Mucosa of gallbladder (tissue), 1 donor: ENCODE results near the gene TPO. TPM values are rescaled to one million over a fixed set of nuclear protein-coding genes. Genes with fewer than 3 reads are reported as not detected.
A peak's percentile ranks its signal among the peaks of the same experiment; 100 is the strongest.
"Not testable (repeated sequence)": the region's sequence is repeated elsewhere in the genome, so short reads cannot be mapped to it uniquely, and the experiment has no call there.

Source experiments
- DNase-seq: peaks from one replicate; pipeline ENCODE4 v3.0.0-alpha.2; 2020; ENCODE audit warnings: low spot score
- total RNA-seq: library from RNA; stranded (reverse); gene quantifications from one replicate; pipeline ENCODE4 v1.2.1, GENCODE V29; 2021
- donor health status: DM: no; HTN: no; CAD: no.

The TPO gene
- total RNA-seq, 1 donor from 2014 or later, result 0.75 TPM

DNA sequence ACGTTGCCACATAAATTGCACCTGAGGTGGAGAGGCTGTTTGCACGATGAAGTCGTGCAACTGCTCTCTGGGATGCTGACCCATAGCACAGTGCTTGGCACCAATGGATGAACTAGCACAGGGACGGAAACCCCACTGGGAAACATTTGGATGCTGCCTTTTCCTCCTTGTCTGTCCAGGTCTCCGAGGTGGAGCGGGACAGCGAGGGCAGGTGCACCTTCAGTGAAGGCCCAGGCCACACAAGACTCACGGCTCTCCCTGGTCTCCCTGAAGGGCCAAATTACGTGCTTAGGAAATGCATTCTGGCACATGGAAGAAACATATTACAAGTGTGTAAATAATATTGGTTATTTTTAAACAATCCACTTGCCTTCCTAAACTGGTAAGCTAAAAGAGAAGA, 70.3 kb downstream of the TPO start:
- no peak for DNase-seq

DNA sequence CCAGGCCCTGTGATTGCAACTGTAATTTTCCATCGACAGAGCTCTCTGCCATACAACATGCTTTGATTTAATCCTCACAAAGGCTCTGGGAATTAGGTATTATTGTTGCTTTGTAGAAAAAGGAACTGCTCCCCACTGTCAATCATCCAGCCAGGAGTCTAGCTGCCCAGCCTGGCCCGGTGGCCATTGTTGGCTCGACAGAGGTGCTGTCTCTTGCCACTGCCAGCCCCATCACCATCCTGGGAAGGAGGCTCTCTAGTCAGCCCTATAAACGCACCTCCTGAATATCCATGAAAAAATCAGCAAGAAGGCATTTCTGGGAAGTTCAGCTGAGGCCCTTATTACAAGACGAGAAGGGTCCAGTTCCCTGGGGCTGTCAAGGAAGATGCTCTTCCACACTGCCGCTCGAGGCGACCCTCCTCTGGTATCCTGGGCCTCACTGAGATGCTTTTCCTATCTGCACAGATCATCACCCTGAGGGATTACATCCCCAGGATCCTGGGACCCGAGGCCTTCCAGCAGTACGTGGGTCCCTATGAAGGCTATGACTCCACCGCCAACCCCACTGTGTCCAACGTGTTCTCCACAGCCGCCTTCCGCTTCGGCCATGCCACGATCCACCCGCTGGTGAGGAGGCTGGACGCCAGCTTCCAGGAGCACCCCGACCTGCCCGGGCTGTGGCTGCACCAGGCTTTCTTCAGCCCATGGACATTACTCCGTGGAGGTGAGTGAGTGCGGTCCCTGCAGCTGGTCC, 71.0 kb downstream of the TPO start:
- DNase-seq, result no peak

DNA sequence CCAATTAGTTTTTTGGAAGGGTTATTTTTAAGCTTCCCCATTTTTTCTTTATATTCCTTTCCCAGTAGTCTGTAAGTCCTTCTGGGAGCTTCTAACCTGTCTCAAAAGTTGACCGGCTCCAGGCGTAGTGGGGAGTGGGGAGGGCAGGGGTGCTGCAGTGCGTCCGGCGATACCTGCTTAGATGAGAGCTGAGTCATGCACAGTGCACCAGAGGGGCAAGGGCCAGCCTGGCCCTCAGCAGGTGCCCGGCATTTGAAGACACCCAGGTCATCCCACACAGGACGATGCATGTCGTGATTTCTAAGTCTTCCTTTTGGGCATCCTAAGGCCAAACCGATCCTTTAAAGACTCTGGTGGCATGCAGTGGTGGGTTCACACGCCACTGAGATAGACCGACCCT, 73.4 kb downstream of the TPO start:
- no peak for DNase-seq

DNA sequence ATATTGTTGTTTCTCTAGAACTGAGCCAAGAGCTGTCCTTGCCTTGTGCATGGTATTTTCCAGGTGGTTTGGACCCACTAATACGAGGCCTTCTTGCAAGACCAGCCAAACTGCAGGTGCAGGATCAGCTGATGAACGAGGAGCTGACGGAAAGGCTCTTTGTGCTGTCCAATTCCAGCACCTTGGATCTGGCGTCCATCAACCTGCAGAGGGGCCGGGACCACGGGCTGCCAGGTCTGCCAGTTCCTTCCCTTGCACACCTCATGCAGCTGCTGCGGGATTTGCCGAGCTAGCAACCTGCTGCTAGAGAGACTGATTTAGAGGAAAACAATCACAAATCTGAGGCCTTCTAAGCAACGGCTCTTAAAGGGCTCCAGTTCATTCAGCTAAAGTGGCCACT, 74.5 kb downstream of the TPO start:
- DNase-seq, result no peak

DNA sequence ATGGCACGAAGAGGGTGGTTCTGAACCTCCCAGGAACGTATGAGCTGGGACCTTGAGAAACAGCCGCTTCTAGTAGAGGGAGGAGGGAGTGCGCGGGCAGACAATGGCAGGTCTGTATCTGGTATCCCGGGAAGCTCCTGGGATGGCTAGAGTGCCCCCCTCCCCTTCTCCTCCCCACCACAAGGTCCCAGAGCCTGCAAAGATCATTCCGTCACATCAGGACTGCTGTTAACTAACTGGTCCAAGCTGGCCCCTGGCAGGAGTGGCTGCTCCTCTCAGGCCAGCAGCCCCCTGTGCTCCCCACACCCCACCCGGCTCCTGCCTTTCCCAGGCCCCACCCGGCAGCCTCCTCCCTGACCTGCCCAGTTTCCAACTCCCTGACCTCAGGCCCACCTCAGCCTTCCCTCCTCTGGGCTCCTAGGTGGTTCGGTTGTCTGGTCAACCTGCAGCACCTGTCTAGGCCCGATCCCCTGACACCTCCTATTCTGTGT, 75.0 kb downstream of the TPO start:
- DNase-seq, result no peak

DNA sequence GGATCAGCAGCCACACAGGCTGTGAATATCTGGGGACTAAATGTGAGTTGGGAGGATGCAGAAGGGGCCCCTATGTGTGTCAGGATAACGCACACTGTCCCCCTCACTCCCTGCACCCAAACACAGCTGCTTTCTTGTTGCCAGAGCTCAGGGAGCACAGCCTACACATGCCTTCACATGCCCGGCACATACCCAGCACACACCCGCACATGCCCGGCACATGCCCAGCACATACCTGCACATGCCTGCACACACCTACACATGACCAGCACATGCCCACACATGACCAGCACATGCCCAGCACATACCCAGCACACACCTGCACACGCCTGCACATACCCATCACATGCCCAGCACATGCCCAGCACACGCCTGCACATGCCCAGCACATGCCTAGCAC, 75.6 kb downstream of the TPO start:
- no peak for DNase-seq

DNA sequence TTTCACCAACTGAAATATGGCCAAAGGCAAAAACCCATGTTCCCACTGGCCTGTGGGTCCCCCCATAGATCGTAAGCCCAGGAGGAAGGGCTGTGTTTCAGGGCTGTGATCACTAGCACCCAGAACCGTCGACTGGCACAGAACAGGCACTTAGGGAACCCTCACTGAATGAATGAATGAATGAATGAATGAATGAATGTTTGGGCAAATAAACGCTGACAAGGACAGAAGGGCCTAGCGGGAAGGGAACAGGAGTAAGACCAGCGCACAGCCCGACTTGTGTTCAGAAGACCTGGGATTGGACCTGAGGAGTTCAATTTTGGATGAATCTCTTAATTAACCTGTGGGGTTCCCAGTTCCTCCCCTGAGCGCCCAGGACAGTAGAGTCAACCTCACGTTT, 76.2 kb downstream of the TPO start:
- DNase-seq, result peak; percentile 6

DNA sequence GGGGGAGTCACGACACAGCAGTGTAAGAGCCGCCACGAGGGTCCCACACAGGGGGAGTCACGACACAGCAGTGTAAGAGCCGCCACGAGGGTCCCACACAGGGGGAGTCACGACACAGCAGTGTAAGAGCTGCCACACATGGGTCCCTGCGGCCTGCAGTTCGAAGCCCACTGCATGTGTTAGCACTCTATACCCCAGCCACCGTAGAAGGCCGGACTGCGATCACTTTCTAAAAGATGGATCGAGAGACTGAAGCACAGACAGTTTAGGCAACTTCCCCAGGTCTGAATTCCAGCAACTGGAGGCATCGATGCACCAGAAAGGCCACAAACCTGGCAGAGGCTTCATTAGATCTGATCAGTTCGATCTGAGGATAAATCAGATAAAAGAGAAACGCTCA, 77.1 kb downstream of the TPO start:
- DNase-seq, result not testable (repeated sequence)

DNA sequence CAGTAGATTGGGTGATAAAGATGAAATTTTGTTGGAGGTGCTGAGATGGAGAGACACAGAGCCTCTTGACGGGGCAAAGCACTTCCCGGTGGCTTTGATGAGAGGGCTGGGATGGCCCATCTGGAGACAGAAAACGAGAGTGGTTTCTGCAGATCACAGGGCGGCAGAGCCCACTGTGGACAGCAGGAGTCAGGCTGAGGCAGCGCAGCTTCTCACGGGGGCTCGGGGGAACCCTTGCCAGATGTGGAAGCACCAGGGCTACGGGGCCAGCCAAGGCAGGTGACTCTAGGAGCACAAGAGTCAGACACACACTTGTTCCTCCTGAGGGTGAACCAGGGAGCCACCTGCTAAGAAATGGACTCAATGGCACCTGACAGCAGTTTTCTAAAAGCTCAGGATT, 78.5 kb downstream of the TPO start:
- no peak for DNase-seq

DNA sequence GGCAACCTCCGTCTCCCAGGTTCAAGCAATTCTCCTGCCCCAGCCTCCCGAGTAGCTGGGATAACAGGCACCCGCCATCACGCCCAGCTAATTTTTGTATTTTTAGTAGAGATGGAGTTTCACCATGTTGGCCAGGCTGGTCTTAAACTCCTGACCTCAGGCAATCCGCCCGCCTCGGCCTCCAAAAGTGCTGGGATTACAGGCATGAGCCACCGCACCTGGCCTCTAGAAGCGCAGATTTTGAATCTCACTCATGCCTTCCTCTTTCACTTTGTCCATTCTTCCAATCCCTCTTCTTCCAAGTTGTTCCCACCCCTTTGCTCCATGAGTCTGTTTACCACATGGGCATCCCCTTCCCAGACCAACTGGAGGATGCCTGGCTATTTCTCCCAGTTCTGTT, 79.0 kb downstream of the TPO start:
- not testable (repeated sequence) for DNase-seq

DNA sequence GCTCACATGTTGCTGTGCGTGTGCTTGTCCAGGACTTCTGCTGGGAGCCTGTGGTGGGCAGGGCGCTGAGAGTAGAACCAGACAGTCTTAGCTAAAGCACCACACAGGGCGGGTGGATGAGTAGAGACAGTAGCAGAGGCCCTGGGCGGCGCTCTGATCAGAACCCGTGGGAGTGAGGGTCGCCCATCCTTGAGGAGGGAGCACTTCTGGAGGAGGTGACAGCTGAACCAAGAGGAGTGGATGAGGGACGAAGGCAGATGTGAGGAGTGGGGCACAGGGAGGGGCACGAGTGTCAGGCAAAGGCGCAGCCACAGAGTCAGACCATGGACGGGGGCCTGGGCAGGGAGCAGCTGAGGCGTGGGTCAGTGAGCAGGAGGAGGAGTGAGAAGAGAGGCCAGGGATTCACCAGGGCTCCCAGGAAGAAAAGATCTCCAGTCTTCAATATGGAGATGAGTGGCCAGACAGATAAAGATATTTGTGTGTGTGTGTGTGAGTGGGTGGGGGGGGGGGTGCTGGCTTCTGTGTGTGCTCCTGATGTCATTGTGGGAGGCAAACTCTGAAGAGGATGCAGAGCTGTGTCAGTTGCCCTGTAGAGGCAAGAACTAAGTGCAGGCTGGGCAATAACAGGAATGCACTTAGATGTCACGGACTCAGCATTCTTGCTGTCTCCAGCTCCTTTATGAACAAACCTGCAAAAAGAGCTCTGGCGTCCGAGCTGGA, 79.6 kb downstream of the TPO start:
- no peak for DNase-seq

DNA sequence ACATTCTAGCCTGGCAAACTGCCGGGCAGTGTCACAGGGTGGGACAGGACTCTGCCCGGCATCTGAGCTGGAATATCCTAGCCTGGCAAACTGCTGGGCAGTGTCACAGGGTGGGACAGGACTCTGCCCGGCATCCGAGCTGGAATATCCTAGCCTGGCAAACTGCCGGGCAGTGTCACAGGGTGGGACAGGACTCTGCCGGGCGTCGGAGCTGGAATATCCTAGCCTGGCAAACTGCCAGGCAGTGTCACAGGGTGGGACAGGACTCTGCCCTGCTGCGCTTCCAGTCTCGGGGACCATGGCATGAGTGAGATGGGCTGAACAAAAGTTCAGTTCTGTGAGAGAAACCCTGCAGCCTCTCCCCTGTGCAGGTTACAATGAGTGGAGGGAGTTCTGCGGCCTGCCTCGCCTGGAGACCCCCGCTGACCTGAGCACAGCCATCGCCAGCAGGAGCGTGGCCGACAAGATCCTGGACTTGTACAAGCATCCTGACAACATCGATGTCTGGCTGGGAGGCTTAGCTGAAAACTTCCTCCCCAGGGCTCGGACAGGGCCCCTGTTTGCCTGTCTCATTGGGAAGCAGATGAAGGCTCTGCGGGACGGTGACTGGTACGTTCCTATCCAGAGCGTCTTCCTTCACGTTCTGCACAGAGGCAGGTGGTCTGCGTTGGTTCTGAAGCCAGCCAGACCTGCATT, 80.3 kb downstream of the TPO start:
- DNase-seq, result no peak

DNA sequence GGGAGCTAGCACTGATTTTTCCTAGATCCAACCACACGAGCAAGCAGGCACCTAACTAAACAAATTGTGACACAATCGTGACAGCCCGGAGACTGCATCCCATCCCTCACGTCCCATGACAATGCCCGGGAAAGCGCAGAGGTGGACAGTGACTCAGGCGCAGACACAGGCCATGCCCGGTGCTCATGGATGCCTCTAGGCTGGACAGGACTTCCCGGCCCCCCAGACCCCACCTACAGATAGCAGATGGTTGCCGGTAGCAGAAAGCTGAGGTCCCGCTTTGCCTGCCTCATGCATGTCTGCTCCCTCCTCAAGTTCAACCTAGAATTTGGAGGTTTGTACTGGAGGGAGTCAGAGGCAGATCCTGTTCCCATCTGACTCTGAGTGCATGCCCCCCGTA, 81.0 kb downstream of the TPO start:
- DNase-seq, result no peak

DNA sequence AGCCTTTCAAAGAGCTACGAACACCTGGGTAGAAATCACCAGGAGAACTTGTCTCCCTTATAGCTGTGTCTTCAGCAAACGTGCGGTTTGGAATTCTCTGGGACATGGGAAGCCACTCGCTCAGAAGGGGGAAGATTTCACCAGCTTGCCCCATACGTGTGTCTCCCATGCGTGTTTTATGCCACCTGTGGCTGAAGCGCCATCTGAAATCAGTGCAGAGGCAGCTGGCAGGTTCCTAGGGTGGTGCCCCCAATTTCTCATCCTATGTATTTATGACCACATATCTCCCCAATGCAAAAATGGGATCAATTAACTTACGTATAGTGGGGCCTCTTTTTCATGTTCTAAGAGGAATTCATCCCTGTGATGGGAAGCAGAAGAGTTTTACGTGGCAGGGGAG, 81.6 kb downstream of the TPO start:
- no peak for DNase-seq

DNA sequence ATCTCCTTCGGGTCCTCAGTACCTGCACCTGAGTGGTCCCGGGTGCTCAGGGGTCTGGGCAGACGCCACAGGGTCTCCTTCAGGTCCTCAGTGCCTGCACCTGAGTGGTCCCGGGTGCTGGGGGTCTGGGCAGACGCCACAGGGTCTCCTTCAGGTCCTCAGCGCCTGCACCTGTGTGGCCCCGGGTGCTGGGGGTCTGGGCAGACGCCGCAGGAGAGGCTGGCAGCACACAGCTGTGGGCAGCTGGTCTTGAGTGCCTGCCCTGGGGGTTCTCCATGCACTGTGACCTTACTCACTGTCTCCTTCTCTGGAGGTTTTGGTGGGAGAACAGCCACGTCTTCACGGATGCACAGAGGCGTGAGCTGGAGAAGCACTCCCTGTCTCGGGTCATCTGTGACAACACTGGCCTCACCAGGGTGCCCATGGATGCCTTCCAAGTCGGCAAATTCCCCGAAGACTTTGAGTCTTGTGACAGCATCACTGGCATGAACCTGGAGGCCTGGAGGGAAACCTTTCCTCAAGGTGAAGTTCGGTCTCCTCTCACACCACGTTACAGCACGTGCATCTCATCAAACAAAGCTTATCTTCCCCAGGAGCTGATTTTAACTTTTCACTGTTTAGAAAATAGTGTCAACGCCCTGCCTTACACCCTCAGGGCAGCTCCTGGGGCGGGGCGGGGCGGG, 82.6 kb downstream of the TPO start:
- no peak for DNase-seq

DNA sequence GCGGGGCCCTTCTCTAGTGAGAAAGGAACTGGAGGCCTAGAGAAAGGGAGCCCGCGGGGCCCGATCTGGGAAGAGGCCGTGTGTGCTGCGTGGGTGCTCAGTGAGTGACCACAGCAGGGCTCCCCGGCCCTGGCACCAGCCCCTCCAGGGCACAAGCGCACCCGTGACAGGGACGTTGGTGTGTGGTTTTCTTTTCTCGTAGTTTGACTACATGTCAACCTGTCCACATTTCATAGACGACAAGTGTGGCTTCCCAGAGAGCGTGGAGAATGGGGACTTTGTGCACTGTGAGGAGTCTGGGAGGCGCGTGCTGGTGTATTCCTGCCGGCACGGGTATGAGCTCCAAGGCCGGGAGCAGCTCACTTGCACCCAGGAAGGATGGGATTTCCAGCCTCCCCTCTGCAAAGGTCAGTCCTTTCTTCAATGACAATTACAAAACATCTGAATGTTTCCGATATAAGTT, 83.1 kb downstream of the TPO start:
- DNase-seq, result no peak

DNA sequence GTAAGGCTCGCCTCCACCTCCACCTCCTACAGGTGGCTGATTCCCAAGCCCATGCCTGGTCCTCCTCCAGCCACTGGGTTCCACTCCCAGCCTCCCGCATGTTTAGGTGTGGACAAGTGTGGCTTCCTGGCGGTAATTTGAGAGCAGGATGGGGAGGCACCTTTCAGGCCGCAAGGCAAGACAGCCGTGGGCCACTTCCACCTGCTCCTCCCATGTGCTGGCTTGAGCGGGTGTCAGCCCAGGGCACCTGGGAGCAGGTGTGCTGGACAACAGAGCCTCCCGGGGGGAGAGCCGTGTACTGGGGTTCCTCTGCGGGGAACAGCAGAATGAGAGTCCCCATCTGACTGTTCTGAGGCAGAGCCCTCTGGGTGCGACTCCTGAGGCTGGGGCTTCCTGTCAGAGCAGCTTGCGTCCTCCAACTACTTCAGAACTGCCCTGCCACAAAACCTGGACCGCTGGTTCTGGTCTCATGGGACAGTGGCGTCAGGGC, 83.9 kb downstream of the TPO start:
- no peak for DNase-seq

DNA sequence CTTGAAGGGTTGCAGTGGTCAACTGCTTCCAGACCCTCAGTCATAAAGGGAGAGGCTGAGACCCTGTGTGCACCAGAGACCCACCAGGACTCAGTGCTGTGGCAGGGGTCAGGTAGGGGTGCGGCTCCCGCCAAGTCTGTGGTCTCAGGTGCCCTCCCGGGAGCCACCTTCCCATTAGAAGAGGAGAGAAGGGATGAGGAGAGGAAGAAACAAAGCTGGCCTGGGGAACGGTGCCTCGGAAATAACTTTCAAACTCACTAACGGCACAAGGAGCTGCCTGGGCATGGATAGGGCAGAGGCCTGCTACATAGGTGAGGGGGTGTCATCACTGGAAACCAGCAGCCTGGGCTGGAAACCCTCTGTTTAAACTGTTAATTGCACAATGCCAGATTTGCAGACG, 84.9 kb downstream of the TPO start:
- no peak for DNase-seq

DNA sequence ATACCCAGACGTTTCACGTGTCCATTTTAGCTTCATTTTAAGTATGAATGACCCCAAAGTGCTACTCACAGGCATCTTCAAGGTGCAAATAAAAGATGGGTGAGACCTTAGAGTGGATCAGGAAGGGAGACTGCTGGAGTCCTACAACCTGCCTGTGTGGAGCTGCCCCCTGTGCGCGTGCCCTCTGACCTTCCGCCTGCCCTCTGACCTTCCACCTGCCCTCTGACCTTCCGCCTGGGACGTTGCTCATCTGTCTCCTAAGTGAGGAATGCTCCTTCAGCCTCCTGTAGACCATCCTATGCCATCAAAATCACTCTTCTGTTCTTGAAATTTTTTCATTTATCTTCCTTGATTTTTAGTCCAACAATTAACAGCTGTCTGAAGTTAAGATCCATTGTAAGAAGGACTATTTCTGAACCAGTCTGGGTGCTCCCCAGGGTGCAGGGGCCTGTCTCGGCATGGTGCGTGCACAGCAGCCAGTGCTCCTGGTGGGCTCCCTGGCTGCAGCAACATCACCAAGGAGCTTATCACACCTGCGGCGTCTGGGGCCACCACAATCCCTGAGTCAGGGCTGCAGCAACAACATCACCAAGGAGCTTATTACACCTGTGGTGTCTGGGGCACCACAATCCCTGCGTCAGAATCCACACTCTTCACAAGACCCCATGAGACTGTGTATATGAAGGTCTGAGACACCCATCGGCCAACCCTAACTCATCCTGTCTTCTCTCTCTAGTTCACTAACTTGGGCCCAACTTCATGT, 86.0 kb downstream of the TPO start:
- no peak for DNase-seq

DNA sequence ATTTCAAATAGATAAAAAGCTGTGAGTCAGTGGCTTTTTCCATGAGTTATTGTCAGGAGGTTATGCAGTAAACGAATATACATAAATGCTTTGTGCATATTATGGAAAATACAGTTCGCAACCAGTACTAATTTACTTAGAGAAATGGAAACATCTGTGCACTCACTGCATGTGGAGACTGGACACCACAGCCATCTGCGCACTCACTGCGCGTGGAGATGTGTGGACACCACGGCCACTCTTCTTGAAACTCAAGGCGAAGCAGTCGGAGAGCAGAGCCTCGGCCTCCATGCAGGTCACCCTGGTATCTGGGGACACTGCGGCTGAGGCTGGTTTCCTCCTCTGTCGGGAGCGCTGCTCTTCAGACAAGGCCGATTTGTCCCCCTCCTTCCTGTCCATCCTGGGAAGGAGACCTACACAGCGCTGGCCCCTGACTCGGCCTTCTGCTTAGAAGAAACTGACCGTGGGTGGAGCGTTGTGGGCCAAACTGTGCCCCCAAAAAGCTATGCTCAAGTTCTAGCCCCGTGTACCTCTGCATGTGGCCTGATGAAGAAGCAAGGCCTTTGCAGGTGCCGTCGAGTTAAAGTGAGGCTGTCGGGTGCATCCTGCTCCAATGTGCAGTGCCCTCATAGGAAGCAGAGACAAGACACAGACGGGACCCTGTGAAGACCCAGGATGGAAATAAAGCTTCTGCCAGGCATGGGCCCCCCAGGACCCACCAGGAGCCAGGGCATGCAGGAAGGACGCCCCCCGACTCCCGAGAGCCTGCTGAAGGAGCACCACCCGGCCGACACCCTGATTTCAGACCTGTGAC, 88.0 kb downstream of the TPO start:
- no peak for DNase-seq
